SK-N-MC (cell line): Measurements from ENCODE around the gene CRIM1.

Experiments
- EZH2 ChIP-seq: fragments of 200-600 bp; sonication (generic); IDR thresholded peaks from one replicate; pipeline ENCODE4 v1.6.1; 2017; ENCODE audit warnings: antibody characterized with exemption
- FOXP2 ChIP-seq: optimal IDR thresholded peaks from 2 replicates; pipeline ENCODE3; 2011; ENCODE audit warnings: mild to moderate bottlenecking, moderate library complexity; ENCODE audit not compliant: insufficient read depth; ENCODE audit errors: extremely low read length, control extremely low read depth
- POLR2AphosphoS5 ChIP-seq: IDR thresholded peaks from 2 replicates; pipeline ENCODE4 v1.6.1; 2012; ENCODE audit warnings: mild to moderate bottlenecking, low read depth, low read length, borderline replicate concordance

DNA sequence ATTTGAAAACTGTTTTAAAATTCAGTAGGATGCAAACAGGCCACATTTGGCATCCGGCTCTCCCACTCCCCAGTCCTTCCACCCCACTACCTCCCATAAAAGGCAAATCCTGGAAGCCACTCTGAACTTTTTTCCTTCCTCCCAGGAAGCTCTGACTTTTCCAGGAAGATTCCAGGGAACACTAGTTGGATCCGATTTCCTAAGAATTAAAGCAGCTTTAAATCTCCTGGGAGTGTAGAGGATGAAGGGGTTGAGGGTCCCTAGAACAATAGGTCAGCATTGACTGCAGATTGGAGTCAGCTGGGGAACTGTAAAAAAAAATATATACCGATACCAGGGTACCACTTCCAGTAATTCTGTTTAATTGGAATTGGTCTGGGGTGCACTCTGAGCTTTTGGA is 76.9 kb downstream of the CRIM1 start:
- no peak for TF ChIP-seq POLR2AphosphoS5
- TF ChIP-seq EZH2: no peak
- no peak for TF ChIP-seq FOXP2
